GM21529 (cell line): ENCODE results near the gene PCBP4.
"Not testable (repeated sequence)": the region's sequence is repeated elsewhere in the genome, so short reads cannot be mapped to it uniquely, and the experiment has no call there.

Experiments
- ATAC-seq: cut with Tn5 transposase; IDR thresholded peaks from one replicate; pipeline ENCODE4 v1.9.1; 2021; ENCODE audit not compliant: unreplicated experiment

The PCBP4 gene

GRCh38 chr3:51928981-51929380 lies 38.3 kb downstream of the PCBP4 start:
- ATAC-seq, result not testable (repeated sequence)

DNA sequence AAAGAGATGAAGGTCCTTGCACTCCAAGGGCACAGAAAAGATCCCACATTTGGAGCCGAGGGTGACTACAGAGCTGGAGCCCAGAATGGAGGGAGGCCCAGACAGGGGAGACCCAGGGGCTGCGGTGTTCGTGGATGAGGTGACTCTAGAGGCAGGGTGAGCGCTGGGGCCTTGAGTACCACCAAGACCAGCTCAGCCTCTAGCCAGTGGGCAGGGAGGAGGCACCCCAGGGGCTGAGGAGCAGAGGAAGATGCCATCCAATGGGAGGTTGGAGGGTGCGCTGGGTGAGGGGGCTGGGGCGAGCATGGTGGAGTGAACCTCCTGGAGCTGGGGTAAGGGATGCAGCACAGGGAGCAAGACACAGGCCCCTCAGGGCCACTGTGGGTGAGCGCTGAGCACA lies 38.8 kb downstream of the PCBP4 start:
- no peak for ATAC-seq

DNA sequence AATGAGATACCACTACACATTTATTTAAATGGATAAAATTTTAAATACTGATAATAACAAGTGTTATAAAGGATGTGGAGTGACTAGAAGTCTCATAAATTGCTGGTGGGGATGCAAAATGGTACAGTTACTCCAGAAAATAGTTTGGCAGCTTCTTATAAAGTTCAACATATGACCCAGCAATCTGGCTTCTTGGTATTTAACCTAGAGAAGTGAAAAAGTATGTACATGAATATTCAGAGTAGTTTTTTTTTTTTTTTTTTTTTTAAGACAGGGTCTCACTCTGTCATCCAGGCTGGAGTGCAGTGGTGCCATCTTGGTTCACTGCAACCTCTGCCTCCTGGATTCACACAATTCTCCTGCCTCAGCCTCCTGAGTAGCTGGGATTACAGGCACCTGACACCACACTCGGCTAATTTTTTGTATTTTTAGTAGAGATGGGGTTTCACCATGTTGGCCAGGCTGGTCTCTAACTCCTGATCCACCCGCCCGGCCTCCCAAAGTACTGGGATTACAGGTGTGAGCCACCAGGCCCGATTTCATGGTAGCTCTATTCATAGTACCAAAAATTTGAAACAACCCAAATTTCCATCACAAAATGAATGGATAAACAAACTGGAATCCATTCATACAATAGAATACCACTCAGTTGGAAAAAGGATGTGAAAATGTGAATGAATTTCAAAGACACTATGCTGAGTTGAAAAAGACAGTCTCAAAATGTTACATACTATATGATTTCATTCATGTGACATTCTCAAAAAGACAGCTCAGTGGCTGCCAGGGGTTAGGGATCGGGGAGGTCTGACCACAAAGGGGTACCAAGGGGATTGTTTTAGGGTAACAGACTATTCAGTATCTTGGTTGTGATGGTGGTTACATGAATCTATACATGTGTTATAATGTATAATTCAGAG lies 39.9 kb downstream of the PCBP4 start:
- no peak for ATAC-seq

- no peak for ATAC-seq
Measured at GRCh38 chr3:51921081-51921578, 46.1 kb downstream of the PCBP4 start.

GRCh38 chr3:51916418-51916817 lies 50.8 kb downstream of the PCBP4 start:
- no peak for ATAC-seq

DNA sequence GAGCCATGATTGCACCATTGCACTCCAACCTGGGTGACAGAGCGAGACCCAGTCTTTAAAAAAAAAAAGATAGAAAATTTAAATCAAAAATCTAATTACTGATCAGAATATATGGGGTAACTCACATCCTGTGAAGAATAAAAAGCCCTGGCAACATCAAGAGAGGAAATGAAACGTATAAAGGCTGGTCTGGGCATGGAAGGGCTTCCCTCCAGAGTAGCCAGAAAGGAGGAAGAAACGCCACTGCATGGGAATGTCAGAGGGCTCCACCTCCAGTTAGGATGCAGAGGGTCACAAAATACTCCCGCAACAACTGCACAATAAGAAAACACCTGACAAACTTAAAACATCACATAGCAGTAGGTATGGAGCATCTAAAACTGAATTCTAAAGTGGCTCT lies 59.2 kb downstream of the PCBP4 start:
- no peak for ATAC-seq
